KMS-11 (cell line): ENCODE data around the gene SYS1.

ENCODE experiments used
- H2AFZ ChIP-seq: fragments of 200-600 bp; sonication (generic); 2 replicates; pipeline ENCODE4 v1.6.1; 2016; ENCODE audit warnings: antibody characterized with exemption, mixed run types, low read depth
- H3K27ac ChIP-seq: fragments of 200-600 bp; sonication (generic); 2 replicates; pipeline ENCODE4 v1.6.1; 2016; ENCODE audit warnings: mild to moderate bottlenecking, mixed run types
- H3K27me3 ChIP-seq: fragments of 200-600 bp; sonication (generic); 2 replicates; pipeline ENCODE4 v1.6.1; 2017; ENCODE audit warnings: mild to moderate bottlenecking, low read depth, mixed run types, moderate library complexity; ENCODE audit not compliant: insufficient read depth
- H3K36me3 ChIP-seq: fragments of 200-600 bp; sonication (generic); 2 replicates; pipeline ENCODE4 v1.6.1; 2017; ENCODE audit warnings: mild to moderate bottlenecking, mixed run types; ENCODE audit not compliant: insufficient read depth
- H3K4me1 ChIP-seq: fragments of 200-600 bp; sonication (generic); 2 replicates; pipeline ENCODE4 v1.6.1; 2016; ENCODE audit warnings: mild to moderate bottlenecking, low read depth, mixed run types; ENCODE audit not compliant: poor library complexity, severe bottlenecking
- H3K4me2 ChIP-seq: fragments of 200-600 bp; sonication (generic); 2 replicates; pipeline ENCODE4 v1.7.0; 2016; ENCODE audit warnings: mild to moderate bottlenecking, mixed run types
- H3K4me3 ChIP-seq: fragments of 200-600 bp; sonication (generic); IDR thresholded peaks from 2 replicates; pipeline ENCODE4 v1.6.1; 2017; ENCODE audit warnings: low read depth, low read length, mixed read lengths; ENCODE audit not compliant: insufficient read depth
- H3K79me2 ChIP-seq: fragments of 200-600 bp; sonication (generic); 2 replicates; pipeline ENCODE4 v1.6.1; 2016; ENCODE audit warnings: low read depth, mixed run types; ENCODE audit not compliant: insufficient read depth
- H3K9ac ChIP-seq: fragments of 200-600 bp; sonication (generic); 2 replicates; pipeline ENCODE4 v1.6.1; 2016; ENCODE audit warnings: mild to moderate bottlenecking, mixed run types
- H4K20me1 ChIP-seq: fragments of 200-600 bp; sonication (generic); 2 replicates; pipeline ENCODE4 v1.6.1; 2016; ENCODE audit warnings: mild to moderate bottlenecking, mixed run types; ENCODE audit not compliant: insufficient read depth
- CTCF ChIP-seq: fragments of 200-600 bp; sonication (generic); conservative IDR thresholded peaks from 2 replicates; pipeline ENCODE4 v1.6.1; 2017; ENCODE audit warnings: low read depth, mild to moderate bottlenecking, antibody characterized with exemption, low read length, moderate library complexity, mixed read lengths

The SYS1 gene

GRCh38 chr20:45340236-45340847, 22.6 kb upstream of the SYS1 start:
- H3K4me3 ChIP-seq: no peak overlapping the region
- H3K79me2 ChIP-seq: no peaks in the 10 kb centered on the region; the same call in none of the 2 replicates
- no peaks in the 10 kb centered on the region for H3K36me3 ChIP-seq
- no peak overlapping the region for H3K9ac ChIP-seq
- H3K4me1 ChIP-seq: peaks cover 34% of the 10 kb centered on the region
- H2AFZ ChIP-seq: no peak overlapping the region
- H4K20me1 ChIP-seq: no peaks in the 10 kb centered on the region
- H3K4me2 ChIP-seq: no peak overlapping the region; the same call in 1 of the 2 replicates
- H3K27me3 ChIP-seq: no peaks in the 10 kb centered on the region
- no peak overlapping the region for H3K27ac ChIP-seq
- TF ChIP-seq CTCF: no peak

GRCh38 chr20:45340951-45341350, 22.0 kb upstream of the SYS1 start:
- Histone ChIP-seq H4K20me1 (no peaks in the 10 kb centered on the region), H3K9ac (no peak overlapping the region), H3K36me3 (no peaks in the 10 kb centered on the region), H3K4me1 (peaks cover 40% of the 10 kb centered on the region), H3K27ac (no peak overlapping the region), H3K4me2 (no peak overlapping the region), H3K79me2 (no peaks in the 10 kb centered on the region; the same call in none of the 2 replicates), H3K4me3 (no peak overlapping the region), H2AFZ (no peak overlapping the region), H3K27me3 (no peaks in the 10 kb centered on the region)
- TF ChIP-seq CTCF: no peak

GRCh38 chr20:45341579-45341938, 21.4 kb upstream of the SYS1 start:
- no peak overlapping the region for H3K4me2 ChIP-seq
- H2AFZ ChIP-seq: no peak overlapping the region
- H3K9ac ChIP-seq: no peak overlapping the region

GRCh38 chr20:45341939-45342854, 20.8 kb upstream of the SYS1 start:
- Histone ChIP-seq H2AFZ (no peak overlapping the region), H3K27me3 (no peaks in the 10 kb centered on the region), H3K4me2 (no peak overlapping the region)

More at GRCh38 chr20:45341579-45341938, 21.4 kb upstream of the SYS1 start:
- TF ChIP-seq CTCF: no peak
- no peaks in the 10 kb centered on the region for H4K20me1 ChIP-seq
- no peak overlapping the region for H3K27ac ChIP-seq
- peaks cover 46% of the 10 kb centered on the region for H3K4me1 ChIP-seq
- no peaks in the 10 kb centered on the region for H3K27me3 ChIP-seq
- H3K4me3 ChIP-seq: no peak overlapping the region
- no peaks in the 10 kb centered on the region for H3K36me3 ChIP-seq
- H3K79me2 ChIP-seq: no peaks in the 10 kb centered on the region; the same call in none of the 2 replicates

More at GRCh38 chr20:45341939-45342854, 20.8 kb upstream of the SYS1 start:
- Histone ChIP-seq H3K79me2 (no peaks in the 10 kb centered on the region; the same call in none of the 2 replicates), H3K27ac (no peak overlapping the region), H3K4me1 (peaks cover 53% of the 10 kb centered on the region), H3K9ac (no peak overlapping the region), H4K20me1 (no peaks in the 10 kb centered on the region), H3K36me3 (no peaks in the 10 kb centered on the region), H3K4me3 (no peak overlapping the region)
- TF ChIP-seq CTCF: no peak
